NCI-H345 treated with DMSO at 0.1 percent for 48 hours (cell line): ENCODE measurements around the gene NAGS.
"Not testable (repeated sequence)": the region's sequence is repeated elsewhere in the genome, so short reads cannot be mapped to it uniquely, and the experiment has no call there.

Experiments used
- DNase-seq: peaks from one replicate; lab custom pipeline; 2025; ENCODE audit not compliant: unreplicated experiment; lab: John Stamatoyannopoulos, UW

NAGS gene, protein sequence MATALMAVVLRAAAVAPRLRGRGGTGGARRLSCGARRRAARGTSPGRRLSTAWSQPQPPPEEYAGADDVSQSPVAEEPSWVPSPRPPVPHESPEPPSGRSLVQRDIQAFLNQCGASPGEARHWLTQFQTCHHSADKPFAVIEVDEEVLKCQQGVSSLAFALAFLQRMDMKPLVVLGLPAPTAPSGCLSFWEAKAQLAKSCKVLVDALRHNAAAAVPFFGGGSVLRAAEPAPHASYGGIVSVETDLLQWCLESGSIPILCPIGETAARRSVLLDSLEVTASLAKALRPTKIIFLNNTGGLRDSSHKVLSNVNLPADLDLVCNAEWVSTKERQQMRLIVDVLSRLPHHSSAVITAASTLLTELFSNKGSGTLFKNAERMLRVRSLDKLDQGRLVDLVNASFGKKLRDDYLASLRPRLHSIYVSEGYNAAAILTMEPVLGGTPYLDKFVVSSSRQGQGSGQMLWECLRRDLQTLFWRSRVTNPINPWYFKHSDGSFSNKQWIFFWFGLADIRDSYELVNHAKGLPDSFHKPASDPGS

DNA sequence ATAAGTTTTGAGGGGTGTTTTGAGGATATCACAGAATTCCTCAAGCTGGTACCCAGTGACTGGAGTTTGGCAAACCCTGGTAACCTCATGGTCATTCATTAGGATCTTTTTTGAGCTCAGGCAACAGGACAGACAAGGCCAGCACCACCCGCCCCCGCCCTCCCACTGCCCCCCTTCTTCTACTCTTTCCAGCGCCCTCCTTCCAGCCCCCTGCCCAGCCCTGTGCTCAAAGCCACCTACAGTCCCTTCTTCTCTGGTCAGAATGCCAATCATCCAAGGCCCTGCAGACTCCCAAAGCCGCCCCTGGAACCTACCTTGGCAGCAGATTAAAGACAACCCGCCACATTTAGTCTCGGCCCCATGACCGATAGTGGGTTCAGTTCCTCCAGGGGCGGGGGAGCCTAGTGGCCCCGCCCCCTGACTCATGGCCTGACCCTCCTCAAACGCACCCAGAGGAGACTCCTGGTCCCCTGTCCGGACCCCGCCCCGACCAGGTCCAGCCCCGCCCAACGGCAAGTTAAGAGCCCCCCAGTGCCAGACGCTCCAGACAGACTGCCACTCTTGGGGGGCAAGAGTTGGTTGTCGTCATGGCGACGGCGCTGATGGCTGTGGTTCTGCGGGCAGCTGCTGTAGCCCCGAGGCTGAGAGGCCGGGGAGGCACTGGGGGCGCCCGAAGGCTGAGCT lies at the start of gene NAGS:
Gene NAGS (plus strand): TSS at position 546 of the 684 bp plus-strand sequence. CDS start 42 bp downstream, at position 588.
- DNase-seq, result no peak

DNA sequence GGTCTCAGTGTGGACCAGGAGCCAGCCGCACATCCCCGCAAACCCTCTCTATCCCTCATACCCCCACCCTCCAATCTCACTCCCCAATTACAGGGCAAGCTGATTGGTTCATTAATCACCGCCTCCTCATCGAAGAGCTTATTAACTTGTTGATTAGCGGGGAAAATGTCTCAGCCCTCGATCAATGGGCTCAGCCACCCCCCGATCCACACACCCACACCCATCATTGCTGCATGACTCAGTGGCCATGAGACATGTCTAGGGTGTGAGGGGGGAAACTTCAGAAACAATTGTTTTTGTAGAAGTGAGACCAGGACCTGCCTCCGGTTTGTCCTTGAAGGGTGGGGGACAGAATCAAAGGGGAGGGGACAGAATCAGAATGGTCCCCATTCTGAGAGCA lies 48.2 kb upstream of the NAGS start:
- no peak for DNase-seq

DNA sequence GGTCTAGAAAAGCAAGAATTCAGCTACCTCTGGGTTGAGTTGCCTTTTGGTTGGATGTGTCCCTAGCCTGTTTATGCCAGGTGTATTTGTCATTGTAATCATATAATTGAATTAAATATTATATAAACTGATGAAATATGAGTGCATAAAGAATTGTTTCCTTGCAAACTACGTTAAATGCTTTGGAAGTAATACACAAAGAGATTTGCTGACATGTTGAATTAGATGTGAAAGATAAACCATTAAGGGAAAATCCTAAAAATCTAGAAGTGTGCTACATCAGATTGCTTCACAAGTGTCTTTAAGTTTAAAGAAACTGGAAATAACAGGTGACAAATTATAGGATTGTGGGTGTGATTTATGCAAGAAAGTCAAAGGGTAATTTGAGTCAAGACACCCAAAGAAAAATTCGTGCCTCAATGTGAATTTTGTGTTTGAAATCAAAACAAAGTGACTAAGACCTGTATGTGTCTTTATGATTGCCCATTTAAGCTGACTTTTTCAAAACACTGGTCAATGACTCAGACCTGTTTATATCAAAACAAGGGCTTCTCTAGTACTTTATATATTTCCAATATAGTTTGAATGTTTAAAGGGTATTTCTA lies 45.6 kb upstream of the NAGS start:
- no peak for DNase-seq

DNA sequence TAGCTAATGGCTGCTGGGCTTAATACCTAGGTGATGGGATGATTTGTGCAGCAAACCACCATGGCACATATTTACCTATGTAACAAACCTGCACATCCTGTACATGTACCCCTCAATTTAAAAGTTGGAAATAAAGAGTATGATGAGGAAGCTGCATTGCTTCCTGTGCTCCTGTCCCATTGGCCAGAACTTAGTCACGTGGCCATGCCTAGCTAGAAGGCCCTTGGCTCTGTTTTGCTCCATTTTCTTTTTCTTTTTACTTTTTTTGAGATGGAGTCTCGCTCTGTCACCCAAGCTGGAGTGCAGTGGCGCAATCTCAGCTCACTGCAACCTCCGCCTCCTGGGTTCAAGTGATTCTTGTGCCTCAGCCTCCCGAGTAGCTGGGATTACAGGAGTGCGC lies 43.1 kb upstream of the NAGS start:
- DNase-seq, result not testable (repeated sequence)

DNA sequence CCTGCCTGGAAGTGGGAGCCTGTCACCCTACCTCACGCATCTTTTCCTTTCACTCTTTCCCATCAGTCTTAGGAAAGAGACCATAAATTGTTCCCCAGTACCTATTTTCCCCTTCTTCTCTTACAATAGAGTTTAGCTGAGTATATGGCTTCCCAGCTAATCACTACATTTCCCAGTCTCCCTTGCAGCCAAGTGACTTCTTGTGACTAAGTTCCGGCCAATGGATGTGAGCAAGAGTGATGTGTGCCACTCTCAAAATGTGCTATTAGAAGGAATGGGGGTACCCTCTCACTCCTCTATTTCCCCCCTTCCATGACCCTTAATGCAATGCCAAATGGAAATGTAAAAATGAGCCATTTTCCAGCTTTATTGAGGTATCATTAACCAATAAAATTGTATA lies 42.5 kb upstream of the NAGS start:
- DNase-seq, result no peak

DNA sequence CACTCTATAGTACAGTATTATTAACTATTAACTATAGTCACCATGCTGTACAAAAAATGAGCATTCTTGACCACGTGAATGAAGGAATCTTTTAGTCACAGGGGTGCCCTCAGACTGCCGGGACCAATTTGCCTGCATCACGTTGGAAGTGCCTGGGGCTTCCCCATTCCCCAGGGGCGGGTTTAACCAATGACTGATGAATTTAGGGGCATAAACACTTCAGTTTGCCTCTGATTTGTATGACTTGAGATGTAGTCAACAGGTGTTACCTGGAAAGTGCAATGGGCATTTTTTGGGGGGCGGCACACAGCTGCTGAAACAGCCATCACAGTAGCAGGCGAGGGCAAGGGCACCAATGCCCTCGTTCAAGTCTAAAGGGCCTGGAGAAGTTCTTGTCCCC lies 41.9 kb upstream of the NAGS start:
- no peak for DNase-seq

DNA sequence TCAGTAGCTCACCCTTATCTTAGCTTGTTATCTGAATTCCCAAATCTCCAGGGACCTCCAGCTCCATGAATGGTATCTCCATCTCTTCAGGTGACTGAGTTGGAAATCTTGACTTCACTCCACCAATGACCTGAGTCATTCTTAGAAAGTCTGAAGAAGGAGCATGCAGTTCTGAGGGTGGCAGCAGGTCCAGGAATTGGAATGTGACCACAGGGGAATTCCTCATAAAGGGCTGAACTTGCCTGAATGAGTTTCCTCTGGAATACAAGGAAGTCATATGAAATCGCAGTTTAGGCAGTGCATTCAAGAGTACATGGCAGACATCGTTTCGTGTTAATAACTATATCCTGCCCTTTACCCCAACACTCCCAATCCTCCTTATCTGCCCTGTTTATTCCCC lies 38.1 kb upstream of the NAGS start:
- DNase-seq, result no peak

DNA sequence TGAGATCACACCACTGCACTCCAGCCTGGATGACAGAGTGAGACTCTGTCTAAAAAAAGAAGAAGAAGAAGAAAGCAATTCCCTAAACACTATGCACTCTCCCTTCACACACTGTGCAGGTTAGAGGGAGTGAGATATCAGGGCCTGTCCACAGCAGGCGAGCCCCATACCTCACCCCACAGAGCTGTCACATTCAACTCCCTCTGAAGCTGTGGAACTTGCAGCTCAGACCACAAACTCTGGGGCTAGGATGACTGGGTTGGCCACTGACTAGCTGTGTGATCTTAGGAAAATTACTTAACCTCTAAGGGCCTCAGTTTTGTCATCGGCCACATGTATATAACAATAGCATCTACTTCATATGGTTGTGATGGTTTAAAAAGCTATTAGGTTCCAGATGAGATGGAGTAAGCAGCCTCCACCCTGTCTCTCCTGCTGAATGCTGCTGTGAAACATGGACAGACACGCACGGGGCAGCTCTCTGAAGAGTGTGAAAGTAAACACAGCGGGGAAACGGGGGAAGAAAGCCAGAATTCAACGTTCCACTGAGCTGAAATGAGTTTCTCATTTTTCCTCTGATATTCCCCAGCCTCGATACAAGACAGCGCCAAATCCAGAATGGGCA lies 37.1 kb upstream of the NAGS start:
- DNase-seq, result no peak

DNA sequence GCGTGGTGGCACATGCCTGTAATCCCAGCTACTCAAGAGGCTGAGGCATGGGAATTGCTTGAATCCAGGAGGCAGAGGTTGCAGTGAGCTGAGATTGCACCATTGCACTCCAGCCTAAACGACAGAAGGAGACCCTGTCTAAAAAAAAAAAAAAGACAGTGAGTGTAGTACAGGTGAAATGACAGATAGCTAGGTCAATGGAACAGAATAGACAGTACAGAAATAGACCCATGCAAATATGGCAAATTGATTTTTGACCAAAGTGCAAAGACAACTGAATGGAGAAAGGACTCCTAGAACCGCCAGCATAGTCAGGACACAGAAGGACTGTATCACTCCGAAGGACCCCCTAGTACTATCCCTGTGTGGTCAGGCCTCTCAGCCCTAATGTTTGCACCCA lies 34.1 kb upstream of the NAGS start:
- no peak for DNase-seq

DNA sequence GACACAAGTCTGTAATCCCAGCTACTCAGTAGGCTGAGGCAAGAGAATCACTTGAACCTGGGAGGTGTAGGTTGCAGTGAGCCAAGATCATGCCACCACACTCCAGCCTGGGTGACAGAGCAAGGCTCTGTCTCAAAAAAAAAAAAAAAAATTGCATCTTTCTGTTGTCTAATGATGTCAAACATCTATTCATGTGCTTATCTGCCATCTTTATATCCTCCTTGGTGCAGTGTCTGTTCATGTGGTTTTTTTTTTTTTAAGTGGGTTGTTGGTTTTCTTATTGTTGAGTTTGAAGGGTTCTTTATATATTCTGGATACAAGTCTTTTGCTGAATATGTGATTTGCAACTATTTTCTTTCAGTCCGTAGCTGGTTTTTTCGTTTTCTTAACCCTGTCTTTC lies 33.0 kb upstream of the NAGS start:
- not testable (repeated sequence) for DNase-seq

DNA sequence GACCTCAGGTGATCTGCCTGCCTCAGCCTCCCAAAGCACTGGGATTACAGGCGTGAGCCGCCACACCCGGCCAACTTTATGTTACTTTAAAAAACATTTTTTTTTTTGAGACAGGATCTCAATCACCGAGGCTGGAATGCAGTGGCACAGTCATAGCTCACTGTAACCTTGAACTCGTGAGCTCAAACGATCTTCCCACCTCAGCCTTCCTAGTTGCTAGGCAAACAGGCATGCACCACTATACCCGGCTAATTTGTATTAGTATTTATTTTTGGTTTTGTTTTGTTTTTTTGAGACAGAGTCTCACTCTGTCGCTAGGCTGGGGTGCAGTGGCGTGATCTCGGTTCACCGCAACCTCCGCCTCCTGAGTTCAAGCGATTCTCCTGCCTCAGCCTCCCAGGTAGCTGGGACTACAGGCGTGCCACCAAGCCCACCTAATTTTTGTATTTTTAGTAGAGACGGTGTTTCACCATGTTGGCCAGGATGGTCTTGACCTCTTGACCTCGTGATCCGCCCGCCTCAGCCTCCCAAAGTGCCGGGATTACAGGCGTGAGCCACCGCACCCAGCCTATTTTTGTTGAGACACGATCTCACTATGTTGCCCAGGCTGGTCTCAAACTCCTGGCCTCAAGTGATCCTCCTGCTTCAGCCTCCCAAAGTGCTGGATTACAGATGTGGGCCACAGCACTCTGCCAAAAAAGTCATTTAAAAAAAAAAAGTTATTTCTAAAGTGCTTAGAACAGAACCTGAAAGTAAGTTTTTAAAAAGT lies 31.8 kb upstream of the NAGS start:
- DNase-seq, result not testable (repeated sequence)

DNA sequence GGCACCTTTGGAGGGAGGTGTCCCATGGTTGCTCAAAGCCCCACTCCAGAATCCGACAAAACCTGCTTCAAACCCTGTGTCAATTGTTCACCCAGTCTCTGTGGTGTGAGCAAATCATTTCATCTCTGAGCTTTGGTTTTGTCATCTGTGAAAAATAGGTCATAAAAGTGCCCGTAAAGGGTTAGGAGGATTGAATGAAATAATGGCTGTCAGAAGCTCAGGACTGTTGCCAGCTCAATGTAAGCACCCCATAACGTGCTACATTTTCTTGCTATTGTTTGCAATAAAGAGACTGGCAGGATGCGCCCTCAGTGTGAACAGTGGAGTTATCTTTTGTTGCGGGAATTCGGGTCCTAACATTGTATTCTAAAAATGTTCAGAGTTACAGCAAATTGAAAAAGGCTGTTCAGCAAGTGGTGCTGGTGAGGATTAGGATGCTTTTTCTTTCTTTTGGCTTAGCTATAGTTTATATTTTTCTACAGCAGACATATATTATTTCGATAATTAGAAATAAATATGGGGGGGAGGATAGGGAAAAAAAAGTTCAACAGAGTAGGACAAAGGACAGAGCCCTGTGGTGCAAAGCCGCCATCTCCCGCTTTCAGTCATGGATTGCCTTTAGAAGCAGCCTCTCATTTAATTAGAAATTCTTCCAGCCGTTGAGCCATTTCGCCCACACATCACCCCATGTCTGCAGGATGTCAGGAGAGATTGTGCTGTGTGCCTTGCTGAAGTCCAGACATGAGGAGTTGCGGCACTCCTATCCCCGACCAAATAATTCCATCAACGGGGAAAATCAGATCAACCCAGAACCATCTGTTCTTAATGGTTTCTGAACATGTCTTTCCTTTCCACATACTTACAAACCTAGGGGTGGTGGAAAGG lies 29.8 kb upstream of the NAGS start:
- DNase-seq, result no peak

DNA sequence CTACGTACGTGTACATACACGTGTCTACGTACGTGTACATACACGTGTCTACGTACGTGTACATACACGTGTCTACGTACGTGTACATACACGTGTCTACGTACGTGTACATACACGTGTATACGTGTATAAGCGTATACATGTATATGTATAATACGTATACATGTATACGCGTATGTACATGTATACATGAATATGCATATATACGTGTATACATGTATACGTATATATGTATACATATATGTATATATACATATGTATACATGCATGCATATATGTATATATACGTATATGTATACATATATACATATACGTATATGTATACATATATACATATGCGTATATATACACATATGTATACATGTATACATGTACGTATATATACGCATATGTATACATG lies 28.5 kb upstream of the NAGS start:
- no peak for DNase-seq

DNA sequence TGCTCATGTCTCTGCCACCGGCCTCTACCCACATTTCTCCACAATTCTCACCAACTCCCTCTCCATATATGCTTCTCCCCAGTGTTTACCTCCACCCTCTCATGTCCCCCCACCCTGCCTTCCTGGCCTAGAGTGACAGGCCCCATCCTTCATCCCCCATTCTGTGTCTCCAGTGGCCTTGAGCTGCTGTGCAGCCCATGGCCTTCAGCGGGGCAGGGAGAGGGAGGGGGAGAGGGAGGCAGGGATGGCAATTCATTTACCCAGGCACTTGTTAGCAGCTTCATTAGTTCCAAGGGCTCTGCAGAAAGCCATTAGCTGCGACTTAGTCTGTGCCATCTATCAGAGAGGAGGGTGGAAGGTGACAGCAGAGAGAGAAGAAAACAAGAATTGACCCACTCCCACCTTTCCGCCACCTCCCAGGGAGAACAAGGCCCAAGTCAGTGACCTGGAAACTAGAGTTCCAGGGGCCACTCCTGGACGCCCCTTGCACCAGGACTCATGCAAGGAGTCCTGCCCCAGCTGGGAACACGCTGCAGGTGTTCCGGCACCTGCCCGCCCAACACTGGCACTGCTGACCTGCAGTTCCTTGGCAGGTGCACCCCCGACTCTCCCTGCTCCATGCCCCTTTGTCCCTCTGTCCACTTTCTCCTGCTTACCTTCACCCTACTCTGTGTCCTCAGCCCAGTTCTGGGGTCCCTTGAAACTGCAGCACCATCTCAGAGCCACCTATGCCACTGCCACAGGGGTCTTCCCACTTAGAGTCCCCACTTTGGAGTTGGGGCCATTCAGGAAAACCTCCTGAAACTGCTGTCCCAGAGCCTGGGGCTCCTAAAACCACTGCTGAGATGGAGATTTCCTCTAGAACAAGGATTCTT lies 27.2 kb upstream of the NAGS start:
- DNase-seq, result no peak

DNA sequence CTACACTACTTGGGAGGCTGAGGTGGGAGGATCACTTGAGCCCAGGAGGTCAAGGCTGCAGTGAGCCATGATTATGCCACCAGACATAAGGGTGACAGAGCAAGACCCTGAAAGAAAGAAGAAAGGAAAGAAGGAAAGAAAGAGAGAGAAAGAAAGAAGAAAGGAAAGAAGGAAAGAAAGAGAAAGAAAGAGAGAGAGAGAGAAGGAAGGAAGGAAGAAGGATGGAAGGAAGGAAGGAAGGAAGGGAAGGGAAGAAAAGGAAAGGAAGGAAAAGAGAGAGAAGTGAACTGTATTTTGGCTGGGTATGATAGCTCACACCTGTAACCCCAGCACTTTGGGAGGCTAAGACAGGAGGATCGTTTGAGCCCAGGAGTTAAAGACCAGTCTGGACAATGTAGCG lies 26.3 kb upstream of the NAGS start:
- no peak for DNase-seq

DNA sequence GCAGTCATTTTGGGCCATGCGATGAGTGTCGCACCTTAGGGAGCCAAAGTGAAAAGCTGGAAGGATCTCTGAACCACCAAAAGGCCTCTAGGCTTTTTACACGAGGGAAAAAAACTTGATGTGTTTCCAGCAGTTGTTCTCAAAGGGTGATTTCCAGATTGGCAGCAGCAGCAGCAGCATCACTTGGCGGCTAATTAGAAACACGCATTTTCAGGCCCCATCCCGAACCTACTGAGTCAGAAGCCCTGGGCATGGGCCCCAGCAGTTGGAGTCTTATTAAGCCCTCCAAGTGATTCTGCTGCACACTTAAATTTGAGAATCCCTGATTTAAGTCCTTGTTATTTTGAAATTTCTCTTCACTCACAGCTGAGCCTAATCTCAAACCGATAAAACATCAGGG lies 25.4 kb upstream of the NAGS start:
- DNase-seq, result no peak

DNA sequence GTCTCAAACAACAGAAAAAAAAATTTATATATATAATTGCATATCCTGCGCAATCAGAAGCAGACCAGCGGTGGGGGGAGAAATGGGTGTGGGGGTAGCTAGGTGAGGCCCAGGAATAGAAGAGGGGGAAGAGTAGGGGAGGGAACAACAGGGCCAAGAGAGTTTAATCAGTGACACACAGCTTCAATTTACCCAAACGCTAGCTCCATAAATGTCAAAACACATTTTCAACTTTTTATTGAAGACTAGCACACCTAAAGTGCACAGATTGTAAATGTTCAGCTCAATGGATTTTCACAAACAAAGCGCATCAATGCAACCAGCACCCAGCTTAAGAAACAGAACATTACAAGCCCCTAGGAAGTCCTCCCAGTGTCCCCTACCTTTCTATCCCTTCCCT lies 24.8 kb upstream of the NAGS start:
- DNase-seq, result no peak

DNA sequence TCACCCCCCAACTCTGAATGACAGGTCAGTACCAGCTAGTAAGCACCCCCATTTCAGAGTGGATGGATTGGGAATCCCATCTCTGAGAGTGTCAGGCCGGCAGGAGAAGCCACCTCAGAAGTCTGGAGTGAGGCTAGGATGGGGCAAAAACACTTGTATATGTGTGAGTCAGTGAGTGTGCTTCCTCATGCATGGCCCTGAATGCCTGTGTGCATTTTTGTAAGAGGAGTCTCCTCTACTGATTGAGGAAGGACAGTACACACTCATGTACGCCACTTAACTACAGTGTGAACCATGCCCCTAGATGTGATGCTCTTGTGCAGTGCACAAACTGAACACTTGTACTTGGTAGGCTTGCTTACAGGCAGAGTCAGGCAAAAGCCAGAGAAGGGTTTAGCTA lies 22.3 kb upstream of the NAGS start:
- no peak for DNase-seq

DNA sequence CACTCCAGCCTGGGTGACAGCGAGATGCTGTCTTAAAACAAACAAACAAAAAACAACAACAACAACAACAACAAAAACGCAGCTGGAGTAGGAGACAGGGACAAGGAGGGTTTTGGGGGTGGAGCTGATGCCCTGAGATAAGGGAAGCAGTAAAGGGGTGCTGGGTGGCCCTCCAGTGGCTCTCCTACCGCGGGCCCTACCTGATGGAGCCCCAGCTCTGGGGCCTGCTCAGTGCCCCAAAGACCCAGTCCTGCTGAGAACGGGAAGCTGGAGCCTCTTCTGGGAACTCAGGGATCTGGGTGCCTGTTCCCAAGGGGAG lies 21.3 kb upstream of the NAGS start:
- DNase-seq, result no peak
